ENCODE data around the gene THBS3. TPM values are rescaled to one million over a fixed set of nuclear protein-coding genes. Genes with fewer than 3 reads are reported as not detected.

Gene THBS3
- total and polyA plus RNA-seq, 9 of the 15 experiments (the other 6 are each of a cell fraction or from before 2014, with no cell fraction given) = 0.59 to 8.3 (median 3.2) TPM

DNA sequence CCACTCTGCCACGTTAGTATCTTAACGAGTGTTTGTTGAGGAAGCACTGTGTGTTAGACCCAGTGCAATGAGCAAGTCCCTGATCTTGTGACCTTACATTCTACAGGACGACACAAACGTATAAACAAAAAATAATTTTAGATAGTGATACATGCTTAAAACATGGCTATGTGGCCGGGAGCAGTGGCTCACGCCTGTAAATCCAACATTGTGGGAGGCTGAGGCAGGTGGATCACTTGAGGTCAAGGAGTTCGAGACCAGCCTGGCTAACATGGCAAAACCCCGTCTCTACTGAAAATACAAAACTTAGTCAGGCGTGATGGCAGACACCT lies 20.4 kb upstream of the THBS3 start (continued):
- TF ChIP-seq, protein P1, sequence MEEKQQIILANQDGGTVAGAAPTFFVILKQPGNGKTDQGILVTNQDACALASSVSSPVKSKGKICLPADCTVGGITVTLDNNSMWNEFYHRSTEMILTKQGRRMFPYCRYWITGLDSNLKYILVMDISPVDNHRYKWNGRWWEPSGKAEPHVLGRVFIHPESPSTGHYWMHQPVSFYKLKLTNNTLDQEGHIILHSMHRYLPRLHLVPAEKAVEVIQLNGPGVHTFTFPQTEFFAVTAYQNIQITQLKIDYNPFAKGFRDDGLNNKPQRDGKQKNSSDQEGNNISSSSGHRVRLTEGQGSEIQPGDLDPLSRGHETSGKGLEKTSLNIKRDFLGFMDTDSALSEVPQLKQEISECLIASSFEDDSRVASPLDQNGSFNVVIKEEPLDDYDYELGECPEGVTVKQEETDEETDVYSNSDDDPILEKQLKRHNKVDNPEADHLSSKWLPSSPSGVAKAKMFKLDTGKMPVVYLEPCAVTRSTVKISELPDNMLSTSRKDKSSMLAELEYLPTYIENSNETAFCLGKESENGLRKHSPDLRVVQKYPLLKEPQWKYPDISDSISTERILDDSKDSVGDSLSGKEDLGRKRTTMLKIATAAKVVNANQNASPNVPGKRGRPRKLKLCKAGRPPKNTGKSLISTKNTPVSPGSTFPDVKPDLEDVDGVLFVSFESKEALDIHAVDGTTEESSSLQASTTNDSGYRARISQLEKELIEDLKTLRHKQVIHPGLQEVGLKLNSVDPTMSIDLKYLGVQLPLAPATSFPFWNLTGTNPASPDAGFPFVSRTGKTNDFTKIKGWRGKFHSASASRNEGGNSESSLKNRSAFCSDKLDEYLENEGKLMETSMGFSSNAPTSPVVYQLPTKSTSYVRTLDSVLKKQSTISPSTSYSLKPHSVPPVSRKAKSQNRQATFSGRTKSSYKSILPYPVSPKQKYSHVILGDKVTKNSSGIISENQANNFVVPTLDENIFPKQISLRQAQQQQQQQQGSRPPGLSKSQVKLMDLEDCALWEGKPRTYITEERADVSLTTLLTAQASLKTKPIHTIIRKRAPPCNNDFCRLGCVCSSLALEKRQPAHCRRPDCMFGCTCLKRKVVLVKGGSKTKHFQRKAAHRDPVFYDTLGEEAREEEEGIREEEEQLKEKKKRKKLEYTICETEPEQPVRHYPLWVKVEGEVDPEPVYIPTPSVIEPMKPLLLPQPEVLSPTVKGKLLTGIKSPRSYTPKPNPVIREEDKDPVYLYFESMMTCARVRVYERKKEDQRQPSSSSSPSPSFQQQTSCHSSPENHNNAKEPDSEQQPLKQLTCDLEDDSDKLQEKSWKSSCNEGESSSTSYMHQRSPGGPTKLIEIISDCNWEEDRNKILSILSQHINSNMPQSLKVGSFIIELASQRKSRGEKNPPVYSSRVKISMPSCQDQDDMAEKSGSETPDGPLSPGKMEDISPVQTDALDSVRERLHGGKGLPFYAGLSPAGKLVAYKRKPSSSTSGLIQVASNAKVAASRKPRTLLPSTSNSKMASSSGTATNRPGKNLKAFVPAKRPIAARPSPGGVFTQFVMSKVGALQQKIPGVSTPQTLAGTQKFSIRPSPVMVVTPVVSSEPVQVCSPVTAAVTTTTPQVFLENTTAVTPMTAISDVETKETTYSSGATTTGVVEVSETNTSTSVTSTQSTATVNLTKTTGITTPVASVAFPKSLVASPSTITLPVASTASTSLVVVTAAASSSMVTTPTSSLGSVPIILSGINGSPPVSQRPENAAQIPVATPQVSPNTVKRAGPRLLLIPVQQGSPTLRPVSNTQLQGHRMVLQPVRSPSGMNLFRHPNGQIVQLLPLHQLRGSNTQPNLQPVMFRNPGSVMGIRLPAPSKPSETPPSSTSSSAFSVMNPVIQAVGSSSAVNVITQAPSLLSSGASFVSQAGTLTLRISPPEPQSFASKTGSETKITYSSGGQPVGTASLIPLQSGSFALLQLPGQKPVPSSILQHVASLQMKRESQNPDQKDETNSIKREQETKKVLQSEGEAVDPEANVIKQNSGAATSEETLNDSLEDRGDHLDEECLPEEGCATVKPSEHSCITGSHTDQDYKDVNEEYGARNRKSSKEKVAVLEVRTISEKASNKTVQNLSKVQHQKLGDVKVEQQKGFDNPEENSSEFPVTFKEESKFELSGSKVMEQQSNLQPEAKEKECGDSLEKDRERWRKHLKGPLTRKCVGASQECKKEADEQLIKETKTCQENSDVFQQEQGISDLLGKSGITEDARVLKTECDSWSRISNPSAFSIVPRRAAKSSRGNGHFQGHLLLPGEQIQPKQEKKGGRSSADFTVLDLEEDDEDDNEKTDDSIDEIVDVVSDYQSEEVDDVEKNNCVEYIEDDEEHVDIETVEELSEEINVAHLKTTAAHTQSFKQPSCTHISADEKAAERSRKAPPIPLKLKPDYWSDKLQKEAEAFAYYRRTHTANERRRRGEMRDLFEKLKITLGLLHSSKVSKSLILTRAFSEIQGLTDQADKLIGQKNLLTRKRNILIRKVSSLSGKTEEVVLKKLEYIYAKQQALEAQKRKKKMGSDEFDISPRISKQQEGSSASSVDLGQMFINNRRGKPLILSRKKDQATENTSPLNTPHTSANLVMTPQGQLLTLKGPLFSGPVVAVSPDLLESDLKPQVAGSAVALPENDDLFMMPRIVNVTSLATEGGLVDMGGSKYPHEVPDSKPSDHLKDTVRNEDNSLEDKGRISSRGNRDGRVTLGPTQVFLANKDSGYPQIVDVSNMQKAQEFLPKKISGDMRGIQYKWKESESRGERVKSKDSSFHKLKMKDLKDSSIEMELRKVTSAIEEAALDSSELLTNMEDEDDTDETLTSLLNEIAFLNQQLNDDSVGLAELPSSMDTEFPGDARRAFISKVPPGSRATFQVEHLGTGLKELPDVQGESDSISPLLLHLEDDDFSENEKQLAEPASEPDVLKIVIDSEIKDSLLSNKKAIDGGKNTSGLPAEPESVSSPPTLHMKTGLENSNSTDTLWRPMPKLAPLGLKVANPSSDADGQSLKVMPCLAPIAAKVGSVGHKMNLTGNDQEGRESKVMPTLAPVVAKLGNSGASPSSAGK (IDR thresholded peaks at IDR 0.05) = peak; percentile 3; the same call in 1 of the 2 replicates
- TF ChIP-seq NR4A1 (CRISPR knock-in tag; IDR thresholded peaks at IDR 0.05) (no peak), NR4A1 (tag; IDR thresholded peaks at IDR 0.05) (peak; percentile 51; the same call in 1 of the 2 replicates)
- TF ChIP-seq, protein P2, sequence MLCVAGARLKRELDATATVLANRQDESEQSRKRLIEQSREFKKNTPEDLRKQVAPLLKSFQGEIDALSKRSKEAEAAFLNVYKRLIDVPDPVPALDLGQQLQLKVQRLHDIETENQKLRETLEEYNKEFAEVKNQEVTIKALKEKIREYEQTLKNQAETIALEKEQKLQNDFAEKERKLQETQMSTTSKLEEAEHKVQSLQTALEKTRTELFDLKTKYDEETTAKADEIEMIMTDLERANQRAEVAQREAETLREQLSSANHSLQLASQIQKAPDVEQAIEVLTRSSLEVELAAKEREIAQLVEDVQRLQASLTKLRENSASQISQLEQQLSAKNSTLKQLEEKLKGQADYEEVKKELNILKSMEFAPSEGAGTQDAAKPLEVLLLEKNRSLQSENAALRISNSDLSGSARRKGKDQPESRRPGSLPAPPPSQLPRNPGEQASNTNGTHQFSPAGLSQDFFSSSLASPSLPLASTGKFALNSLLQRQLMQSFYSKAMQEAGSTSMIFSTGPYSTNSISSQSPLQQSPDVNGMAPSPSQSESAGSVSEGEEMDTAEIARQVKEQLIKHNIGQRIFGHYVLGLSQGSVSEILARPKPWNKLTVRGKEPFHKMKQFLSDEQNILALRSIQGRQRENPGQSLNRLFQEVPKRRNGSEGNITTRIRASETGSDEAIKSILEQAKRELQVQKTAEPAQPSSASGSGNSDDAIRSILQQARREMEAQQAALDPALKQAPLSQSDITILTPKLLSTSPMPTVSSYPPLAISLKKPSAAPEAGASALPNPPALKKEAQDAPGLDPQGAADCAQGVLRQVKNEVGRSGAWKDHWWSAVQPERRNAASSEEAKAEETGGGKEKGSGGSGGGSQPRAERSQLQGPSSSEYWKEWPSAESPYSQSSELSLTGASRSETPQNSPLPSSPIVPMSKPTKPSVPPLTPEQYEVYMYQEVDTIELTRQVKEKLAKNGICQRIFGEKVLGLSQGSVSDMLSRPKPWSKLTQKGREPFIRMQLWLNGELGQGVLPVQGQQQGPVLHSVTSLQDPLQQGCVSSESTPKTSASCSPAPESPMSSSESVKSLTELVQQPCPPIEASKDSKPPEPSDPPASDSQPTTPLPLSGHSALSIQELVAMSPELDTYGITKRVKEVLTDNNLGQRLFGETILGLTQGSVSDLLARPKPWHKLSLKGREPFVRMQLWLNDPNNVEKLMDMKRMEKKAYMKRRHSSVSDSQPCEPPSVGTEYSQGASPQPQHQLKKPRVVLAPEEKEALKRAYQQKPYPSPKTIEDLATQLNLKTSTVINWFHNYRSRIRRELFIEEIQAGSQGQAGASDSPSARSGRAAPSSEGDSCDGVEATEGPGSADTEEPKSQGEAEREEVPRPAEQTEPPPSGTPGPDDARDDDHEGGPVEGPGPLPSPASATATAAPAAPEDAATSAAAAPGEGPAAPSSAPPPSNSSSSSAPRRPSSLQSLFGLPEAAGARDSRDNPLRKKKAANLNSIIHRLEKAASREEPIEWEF (CRISPR knock-in tag; IDR thresholded peaks at IDR 0.05) = 0 out of 2 replicates have a peak, but pooled peaks have one; percentile 56
- TF ChIP-seq, protein P3, sequence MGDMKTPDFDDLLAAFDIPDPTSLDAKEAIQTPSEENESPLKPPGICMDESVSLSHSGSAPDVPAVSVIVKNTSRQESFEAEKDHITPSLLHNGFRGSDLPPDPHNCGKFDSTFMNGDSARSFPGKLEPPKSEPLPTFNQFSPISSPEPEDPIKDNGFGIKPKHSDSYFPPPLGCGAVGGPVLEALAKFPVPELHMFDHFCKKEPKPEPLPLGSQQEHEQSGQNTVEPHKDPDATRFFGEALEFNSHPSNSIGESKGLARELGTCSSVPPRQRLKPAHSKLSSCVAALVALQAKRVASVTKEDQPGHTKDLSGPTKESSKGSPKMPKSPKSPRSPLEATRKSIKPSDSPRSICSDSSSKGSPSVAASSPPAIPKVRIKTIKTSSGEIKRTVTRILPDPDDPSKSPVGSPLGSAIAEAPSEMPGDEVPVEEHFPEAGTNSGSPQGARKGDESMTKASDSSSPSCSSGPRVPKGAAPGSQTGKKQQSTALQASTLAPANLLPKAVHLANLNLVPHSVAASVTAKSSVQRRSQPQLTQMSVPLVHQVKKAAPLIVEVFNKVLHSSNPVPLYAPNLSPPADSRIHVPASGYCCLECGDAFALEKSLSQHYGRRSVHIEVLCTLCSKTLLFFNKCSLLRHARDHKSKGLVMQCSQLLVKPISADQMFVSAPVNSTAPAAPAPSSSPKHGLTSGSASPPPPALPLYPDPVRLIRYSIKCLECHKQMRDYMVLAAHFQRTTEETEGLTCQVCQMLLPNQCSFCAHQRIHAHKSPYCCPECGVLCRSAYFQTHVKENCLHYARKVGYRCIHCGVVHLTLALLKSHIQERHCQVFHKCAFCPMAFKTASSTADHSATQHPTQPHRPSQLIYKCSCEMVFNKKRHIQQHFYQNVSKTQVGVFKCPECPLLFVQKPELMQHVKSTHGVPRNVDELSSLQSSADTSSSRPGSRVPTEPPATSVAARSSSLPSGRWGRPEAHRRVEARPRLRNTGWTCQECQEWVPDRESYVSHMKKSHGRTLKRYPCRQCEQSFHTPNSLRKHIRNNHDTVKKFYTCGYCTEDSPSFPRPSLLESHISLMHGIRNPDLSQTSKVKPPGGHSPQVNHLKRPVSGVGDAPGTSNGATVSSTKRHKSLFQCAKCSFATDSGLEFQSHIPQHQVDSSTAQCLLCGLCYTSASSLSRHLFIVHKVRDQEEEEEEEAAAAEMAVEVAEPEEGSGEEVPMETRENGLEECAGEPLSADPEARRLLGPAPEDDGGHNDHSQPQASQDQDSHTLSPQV (IDR thresholded peaks at IDR 0.05) = 0 out of 2 replicates have a peak, but pooled peaks have one; percentile 55
